Measurements from ENCODE around the gene NOL9.

GRCh38 chr1:6512908-6513280, 41.4 kb downstream of the NOL9 start:
- no peak for TF ChIP-seq POLR2AphosphoS5 (IDR thresholded peaks at IDR 0.05; ENCODE audit: low read depth, low read length)
- no peak for TF ChIP-seq POLR2A (IDR thresholded peaks at IDR 0.05; ENCODE audit: low read depth, low read length)
